GM12878 (cell line): Measurements from ENCODE around the gene PTPRC.

Experiments used
- CREB1 ChIP-seq: IDR thresholded peaks from 2 replicates; pipeline ENCODE4 v1.6.1; 2012; ENCODE audit warnings: low read depth, mild to moderate bottlenecking, inconsistent platforms
- CTCF ChIP-seq, 3 experiments: IDR thresholded peaks in 2 of 3; conservative IDR thresholded peaks in 1 of 3; 2 replicates each; pipeline ENCODE4 v1.5.1; 2011; ENCODE audit warnings: low read depth in 3 of 3, low read length in 3 of 3, mild to moderate bottlenecking in 3 of 3, control low read depth in 2 of 3, moderate library complexity in 2 of 3, inconsistent platforms in 1 of 3, mixed read lengths in 1 of 3; ENCODE audit not compliant: control insufficient read depth in 2 of 3, insufficient read depth in 1 of 3; ENCODE audit errors: extremely low read depth in 1 of 3
- EP300 ChIP-seq, 2 experiments: fragments of 150-350 bp in 1 of 2; IDR thresholded peaks; 2 replicates each; pipeline ENCODE4 v1.6.1; 2011 to 2012; ENCODE audit warnings: low read depth in 2 of 2, low read length in 2 of 2, borderline replicate concordance in 1 of 2, improper control_type of control experiment in 1 of 2, inconsistent platforms in 1 of 2; ENCODE audit not compliant: control insufficient read depth in 1 of 2
- EZH2 ChIP-seq: IDR thresholded peaks from 2 replicates; pipeline ENCODE4 v1.6.1; 2012; ENCODE audit warnings: low read depth, mild to moderate bottlenecking, control low read depth, inconsistent platforms, low read length, borderline replicate concordance; ENCODE audit not compliant: control insufficient read depth
- HDAC2 ChIP-seq: fragments of 200-600 bp; sonication (generic); IDR thresholded peaks from 2 replicates; pipeline ENCODE4 v1.6.1; 2017
- RELA ChIP-seq: fragments of 450-650 bp; IDR thresholded peaks from 2 replicates; pipeline ENCODE4 v1.8.0; 2014; ENCODE audit warnings: borderline replicate concordance; ENCODE audit not compliant: partially characterized antibody
- RFX5 ChIP-seq: IDR thresholded peaks from 2 replicates; pipeline ENCODE4 v1.6.1; 2011; ENCODE audit warnings: low read depth, low read length, improper control_type of control experiment
- SIN3A ChIP-seq: IDR thresholded peaks from 2 replicates; pipeline ENCODE4 v1.6.1; 2012; ENCODE audit warnings: low read depth, low read length, improper control_type of control experiment
- SMC3 ChIP-seq: IDR thresholded peaks from 2 replicates; pipeline ENCODE4 v1.6.1; 2011; ENCODE audit warnings: low read length, improper control_type of control experiment, borderline replicate concordance
- TF ChIP-seq, protein P1 (sequence below): fragments of 450-650 bp; conservative IDR thresholded peaks from 2 replicates; pipeline ENCODE4 v1.6.1; 2017; ENCODE audit warnings: mild to moderate bottlenecking, moderate library complexity
- TF ChIP-seq, protein P2 (sequence below): fragments of 450-650 bp; IDR thresholded peaks from 2 replicates; pipeline ENCODE4 v1.6.1; 2017; ENCODE audit warnings: mild to moderate bottlenecking, low read depth, inconsistent platforms; ENCODE audit not compliant: poor library complexity, severe bottlenecking

DNA sequence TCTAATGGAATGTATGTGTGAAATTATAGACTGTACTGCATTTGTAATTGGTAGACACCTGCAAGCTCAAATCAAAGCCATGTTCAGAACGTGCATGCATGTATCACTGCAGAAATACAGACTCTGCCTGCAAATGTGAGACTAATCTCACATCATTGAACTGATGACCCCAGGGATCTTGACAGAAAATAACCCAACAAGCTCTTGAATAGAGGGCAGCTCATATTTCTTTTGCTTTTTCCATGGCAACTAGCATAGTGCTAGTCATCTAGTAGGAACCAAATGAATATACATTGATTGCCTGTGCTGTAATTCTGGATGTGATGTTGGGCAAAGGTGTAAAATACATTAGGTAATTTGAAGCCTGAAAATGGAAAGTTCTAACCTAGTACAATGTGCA, 62.4 kb downstream of the PTPRC start:
- TF ChIP-seq SIN3A, result no peak
- no peak for TF ChIP-seq CTCF (IDR thresholded peaks at IDR 0.05 in 2 of 3, conservative IDR thresholded peaks at IDR 0.05 in 1 of 3; ENCODE audit: control insufficient read depth in 2 of 3, extremely low read depth in 1 of 3, insufficient read depth in 1 of 3, low read depth in 3 of 3, low read length in 3 of 3)
- TF ChIP-seq EZH2, result no peak
- no peak for TF ChIP-seq CREB1
- TF ChIP-seq RFX5, result no peak
- TF ChIP-seq, protein P1, sequence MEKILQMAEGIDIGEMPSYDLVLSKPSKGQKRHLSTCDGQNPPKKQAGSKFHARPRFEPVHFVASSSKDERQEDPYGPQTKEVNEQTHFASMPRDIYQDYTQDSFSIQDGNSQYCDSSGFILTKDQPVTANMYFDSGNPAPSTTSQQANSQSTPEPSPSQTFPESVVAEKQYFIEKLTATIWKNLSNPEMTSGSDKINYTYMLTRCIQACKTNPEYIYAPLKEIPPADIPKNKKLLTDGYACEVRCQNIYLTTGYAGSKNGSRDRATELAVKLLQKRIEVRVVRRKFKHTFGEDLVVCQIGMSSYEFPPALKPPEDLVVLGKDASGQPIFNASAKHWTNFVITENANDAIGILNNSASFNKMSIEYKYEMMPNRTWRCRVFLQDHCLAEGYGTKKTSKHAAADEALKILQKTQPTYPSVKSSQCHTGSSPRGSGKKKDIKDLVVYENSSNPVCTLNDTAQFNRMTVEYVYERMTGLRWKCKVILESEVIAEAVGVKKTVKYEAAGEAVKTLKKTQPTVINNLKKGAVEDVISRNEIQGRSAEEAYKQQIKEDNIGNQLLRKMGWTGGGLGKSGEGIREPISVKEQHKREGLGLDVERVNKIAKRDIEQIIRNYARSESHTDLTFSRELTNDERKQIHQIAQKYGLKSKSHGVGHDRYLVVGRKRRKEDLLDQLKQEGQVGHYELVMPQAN, result no peak
- no peak for TF ChIP-seq HDAC2
- no peak for TF ChIP-seq EP300 (IDR thresholded peaks at IDR 0.05; ENCODE audit: borderline replicate concordance in 1 of 2, control insufficient read depth in 1 of 2, low read depth in 2 of 2, low read length in 2 of 2)
- TF ChIP-seq, protein P2, sequence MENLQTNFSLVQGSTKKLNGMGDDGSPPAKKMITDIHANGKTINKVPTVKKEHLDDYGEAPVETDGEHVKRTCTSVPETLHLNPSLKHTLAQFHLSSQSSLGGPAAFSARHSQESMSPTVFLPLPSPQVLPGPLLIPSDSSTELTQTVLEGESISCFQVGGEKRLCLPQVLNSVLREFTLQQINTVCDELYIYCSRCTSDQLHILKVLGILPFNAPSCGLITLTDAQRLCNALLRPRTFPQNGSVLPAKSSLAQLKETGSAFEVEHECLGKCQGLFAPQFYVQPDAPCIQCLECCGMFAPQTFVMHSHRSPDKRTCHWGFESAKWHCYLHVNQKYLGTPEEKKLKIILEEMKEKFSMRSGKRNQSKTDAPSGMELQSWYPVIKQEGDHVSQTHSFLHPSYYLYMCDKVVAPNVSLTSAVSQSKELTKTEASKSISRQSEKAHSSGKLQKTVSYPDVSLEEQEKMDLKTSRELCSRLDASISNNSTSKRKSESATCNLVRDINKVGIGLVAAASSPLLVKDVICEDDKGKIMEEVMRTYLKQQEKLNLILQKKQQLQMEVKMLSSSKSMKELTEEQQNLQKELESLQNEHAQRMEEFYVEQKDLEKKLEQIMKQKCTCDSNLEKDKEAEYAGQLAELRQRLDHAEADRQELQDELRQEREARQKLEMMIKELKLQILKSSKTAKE, result no peak
- TF ChIP-seq SMC3, result no peak
- no peak for TF ChIP-seq RELA
